Left cardiac atrium (tissue), 4 donors: Measurements from ENCODE around the gene PRR4. TPM values are rescaled to one million over a fixed set of nuclear protein-coding genes. Genes with fewer than 3 reads are reported as not detected.

Experiments
- ATAC-seq, 2 donors: fragments of 200-7000 bp; cut with Tn5 transposase; one replicate each; pipeline ENCODE4 v1.9.1; 2020; ENCODE audit warnings: mild to moderate bottlenecking in 2 of 2, moderate library complexity in 2 of 2
- DNase-seq: peaks from one replicate; pipeline ENCODE4 v3.0.0-alpha.2; 2020
- intact Hi-C, 2 donors: fragments of 100-400 bp; cut with DNase I; formaldehyde crosslinking; loops; one replicate each; pipeline versions ENCODE4 v1.14.1 to v1.15.1; 2022 to 2023
- long read RNA-seq: library from polyadenylated mRNA; unstranded; transcript quantifications from one replicate; pipeline ENCODE4 v2.0.0, GENCODE V29; 2021
- total RNA-seq, 2 donors: library from RNA; stranded (reverse); fragmentation: NEBNext Ultra II Directional; extraction: Animal tissue kit (Norgen Biotek cat#: 25700); gene quantifications; one replicate each; pipeline ENCODE4 v1.2.1, GENCODE V29; 2021
- donor health status: DM: no; HTN: yes; CAD: no.
- donor health status: DM: no; HTN: yes; CAD: no; lungs with severe emphysema.
- donor health status: DM: yes; HTN: yes; CAD: no.
- donor health status: Dilated cardiomyopathy.

PRR4 gene, protein sequence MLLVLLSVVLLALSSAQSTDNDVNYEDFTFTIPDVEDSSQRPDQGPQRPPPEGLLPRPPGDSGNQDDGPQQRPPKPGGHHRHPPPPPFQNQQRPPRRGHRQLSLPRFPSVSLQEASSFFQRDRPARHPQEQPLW
- 1 to 10 TPM in 1 of 2 donors, under 1 TPM in 1; 0.29 to 2.0 TPM for total RNA-seq
- long read RNA-seq, result 0 reads

GRCh38 chr12:10849425-10849878 lies at the start of gene PRR4:
PRR4 (minus strand) TSS chr12:10849475; CDS start chr12:10849437, 38 bp downstream.
- DNase-seq (no peak), ATAC-seq (no peak)
- intact Hi-C loops, result no loop called here

GRCh38 chr12:10896854-10897253 lies 47.6 kb upstream of the PRR4 start:
- DNase-seq, result no peak
- no peak for ATAC-seq
- intact Hi-C loops, result no loop called here

- DNase-seq (no peak), ATAC-seq (no peak)
- intact Hi-C loops, result no loop called here
These were observed 42.7 kb upstream of the PRR4 start for GRCh38 chr12:10891937-10892336.

DNA sequence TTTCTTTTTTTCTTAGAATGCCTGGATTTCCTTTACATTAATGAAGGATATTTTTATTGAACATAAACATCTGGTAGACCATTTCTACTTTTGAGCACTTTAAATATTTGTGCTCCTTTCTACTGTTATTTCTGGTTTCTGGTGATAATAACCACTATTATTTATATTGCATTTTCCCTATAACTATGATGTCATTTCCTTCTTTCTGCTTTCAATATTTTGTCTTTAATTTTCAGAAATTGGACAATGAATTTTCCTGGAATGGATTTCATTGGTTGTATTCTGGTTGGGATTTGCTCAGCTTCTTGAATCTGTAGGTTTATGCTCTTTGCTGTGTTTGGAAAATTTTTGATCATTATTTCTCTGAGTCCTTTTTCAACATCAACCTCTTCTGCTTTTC lies 40.0 kb upstream of the PRR4 start:
- ATAC-seq, result no peak
- intact Hi-C loops, result no loop called here
- no peak for DNase-seq

GRCh38 chr12:10884086-10884725 lies 34.9 kb upstream of the PRR4 start, which contains the start of gene PRH1:
PRH1 (minus strand) TSS chr12:10884255; CDS start chr12:10884217, 38 bp downstream.
- no peak for ATAC-seq
- intact Hi-C loops, result no loop called here
- DNase-seq, result no peak

DNA sequence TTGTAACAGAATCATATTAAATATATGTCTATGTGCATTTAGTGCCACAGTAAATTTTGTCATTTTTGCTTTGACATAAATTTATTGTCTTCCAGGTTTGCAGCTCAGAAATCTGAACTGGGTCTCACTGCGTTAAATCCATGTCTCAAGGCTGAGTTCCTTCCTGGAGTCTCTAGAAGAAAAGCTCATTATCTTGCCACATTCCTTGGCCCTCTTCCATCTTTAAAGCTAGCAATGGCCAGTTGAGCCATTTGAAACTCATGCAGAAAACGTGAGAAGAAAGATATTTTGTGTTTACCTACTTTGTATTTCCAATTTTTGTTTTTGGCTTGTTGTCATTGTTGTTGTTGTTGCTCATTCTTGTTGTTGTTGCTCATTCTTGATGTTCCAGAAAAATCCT lies 24.1 kb upstream of the PRR4 start:
- DNase-seq (no peak), ATAC-seq (no peak)
- intact Hi-C loops, result no loop called here

DNA sequence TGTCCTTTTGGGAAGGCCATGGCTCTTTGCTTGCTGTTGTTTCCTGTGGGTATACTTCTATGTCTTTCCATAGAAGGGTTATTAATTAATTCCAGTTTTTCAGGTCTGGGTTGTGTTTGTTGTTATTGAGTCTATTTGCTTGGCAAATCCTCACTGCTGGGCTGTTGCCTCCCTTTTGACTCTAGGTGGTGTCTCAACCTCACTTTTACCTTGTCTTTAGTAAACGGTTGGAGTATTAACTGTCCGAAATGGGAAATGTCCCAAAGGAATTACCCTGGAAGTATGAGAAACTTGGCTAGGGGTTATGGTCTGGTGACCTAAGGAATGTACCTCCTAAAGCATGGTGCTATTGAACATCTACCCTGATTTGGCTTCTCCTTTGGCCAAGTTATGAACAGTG lies 18.1 kb upstream of the PRR4 start:
- ATAC-seq (no peak), DNase-seq (no peak)
- intact Hi-C loops, result no loop called here

GRCh38 chr12:10863512-10864218 lies 14.4 kb upstream of the PRR4 start:
- DNase-seq (no peak), ATAC-seq (no peak)
- intact Hi-C loops, result no loop called here

- ATAC-seq (no peak), DNase-seq (no peak)
- intact Hi-C loops, result no loop called here
These were observed 12.1 kb upstream of the PRR4 start for GRCh38 chr12:10861366-10861765.

DNA sequence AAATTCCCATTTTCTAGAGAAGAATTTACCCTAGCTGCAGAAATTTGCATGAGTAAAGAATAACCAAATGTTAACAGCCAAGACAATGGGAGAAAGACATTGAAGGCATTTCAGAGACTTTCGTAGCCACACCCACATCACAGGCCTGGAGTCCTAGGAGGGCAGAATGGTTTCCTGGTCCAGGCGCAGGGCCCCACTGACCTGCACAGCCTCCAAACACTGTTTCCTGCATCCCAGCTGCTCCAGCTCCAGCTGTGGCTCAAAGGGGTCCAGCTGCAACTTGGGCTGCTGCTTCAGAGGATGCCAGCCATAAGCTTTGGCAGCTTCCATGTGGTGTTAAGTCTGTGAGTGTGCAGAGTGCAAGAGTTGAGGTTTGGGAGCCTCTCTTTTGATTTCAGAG lies 6.5 kb upstream of the PRR4 start:
- DNase-seq, result no peak
- ATAC-seq, result no peak
- intact Hi-C loops, result no loop called here

DNA sequence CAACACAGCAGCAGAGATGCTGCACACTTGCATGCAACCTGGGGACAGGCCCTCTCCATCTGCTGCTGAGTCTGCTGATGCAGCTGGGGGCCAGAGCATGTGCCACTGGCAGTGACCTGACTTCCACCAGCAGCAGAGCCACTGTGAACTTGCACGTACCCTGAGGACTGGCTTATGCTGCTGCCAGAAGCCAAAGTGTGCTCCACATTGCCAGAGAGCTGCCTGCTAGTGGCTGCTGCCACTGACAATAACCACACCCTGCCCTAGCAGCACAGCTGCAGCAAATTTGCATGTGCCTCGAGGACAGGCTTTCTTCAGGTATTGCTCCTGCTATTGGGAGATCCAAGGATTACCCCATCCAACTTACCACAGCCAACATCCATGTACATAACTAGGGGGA lies 4.5 kb upstream of the PRR4 start:
- intact Hi-C loops, result no loop called here
- DNase-seq, result no peak
- no peak for ATAC-seq

GRCh38 chr12:10851243-10851858 lies 2.1 kb upstream of the PRR4 start:
- intact Hi-C loops, result no loop called here
- no peak for DNase-seq
- no peak for ATAC-seq

DNA sequence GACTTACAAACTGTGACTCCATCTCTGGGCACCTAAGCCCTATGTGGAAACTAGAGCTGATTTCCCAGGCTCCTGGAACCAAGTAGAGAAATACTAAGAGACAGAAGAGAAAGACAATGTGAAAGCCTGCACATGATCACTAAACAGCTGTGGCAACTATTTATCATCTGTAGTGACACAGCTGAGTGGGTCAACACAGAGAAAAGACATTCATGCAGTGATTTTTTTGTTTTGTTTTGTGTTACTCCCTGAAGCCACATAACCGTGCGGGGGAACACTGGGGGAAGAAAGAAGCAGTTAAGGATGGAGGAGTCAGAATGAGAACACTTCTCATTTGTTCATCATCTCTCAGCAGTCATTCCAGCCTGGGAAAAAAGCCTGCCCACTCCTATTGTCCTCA lies 1.5 kb downstream of the PRR4 start:
- no peak for DNase-seq
- ATAC-seq, result no peak
- intact Hi-C loops, result no loop called here

DNA sequence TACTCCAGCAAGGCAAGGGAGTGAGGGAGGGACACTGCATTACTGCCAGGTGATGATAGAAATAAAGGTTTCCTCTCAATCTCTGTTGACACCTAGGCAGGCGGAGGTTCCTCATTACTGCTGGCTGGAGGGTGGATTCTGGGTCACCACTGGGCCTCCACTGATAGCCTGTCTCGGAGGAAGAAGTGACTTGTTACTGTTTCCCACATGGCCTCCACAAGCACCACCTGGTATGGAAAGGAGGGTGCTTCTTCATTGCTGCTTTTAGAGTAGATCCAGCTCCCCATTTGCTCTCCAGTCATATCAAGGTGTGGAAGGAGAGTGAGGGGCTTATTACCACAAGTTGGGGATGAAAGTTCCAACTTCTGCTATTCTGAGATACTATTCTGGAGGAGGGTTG lies 6.4 kb downstream of the PRR4 start:
- ATAC-seq (no peak), DNase-seq (no peak)
- intact Hi-C loops, result no loop called here

DNA sequence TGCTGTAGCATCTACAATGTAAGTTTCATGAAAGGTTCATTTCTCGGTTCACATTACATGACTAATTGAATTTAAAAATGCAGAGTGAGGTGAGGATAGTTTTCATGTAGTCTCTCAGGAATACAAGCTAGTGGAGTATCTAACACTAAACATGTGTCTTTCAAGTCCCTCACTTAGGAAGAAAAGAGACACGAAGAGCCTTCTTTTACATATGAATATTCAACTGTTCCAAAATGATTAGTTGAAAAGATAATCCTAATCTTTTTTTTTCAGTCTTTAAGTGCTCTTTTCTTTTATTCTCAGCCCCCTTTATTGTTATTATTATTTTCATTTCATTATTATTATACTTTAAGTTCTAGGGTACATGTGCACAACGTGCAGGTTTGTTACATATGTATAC lies 10.8 kb downstream of the PRR4 start:
- DNase-seq (no peak), ATAC-seq (no peak)
- intact Hi-C loops, result no loop called here

GRCh38 chr12:10829994-10830393 lies 19.3 kb downstream of the PRR4 start:
- intact Hi-C loops, result no loop called here
- DNase-seq (no peak), ATAC-seq (no peak)

- ATAC-seq (no peak), DNase-seq (no peak)
- intact Hi-C loops, result no loop called here
These were observed 23.0 kb downstream of the PRR4 start, which contains the start of gene TAS2R10 for GRCh38 chr12:10826258-10826657. TAS2R10 (minus strand) TSS chr12:10826358; CDS start chr12:10826269, 89 bp downstream.

DNA sequence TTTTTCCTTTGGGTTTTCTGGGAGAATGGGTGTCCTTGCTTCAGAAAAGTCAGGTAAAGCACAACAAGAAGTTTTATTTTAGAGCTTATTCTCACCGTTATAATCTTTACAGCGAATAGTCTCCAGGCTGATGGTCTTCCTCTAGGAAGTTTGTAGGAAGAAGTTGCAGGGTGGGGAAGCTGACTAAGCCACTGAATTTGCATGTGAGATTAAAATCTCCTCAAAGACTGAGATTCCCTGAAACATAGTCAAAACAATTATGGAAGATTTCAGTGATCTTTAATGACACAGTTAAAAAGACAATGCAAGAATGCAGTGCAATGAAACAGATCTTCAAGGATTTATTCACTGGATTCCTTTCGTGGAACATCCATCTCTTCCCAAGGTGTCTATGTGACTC lies 24.3 kb downstream of the PRR4 start:
- intact Hi-C loops, result no loop called here
- no peak for ATAC-seq
- no peak for DNase-seq

DNA sequence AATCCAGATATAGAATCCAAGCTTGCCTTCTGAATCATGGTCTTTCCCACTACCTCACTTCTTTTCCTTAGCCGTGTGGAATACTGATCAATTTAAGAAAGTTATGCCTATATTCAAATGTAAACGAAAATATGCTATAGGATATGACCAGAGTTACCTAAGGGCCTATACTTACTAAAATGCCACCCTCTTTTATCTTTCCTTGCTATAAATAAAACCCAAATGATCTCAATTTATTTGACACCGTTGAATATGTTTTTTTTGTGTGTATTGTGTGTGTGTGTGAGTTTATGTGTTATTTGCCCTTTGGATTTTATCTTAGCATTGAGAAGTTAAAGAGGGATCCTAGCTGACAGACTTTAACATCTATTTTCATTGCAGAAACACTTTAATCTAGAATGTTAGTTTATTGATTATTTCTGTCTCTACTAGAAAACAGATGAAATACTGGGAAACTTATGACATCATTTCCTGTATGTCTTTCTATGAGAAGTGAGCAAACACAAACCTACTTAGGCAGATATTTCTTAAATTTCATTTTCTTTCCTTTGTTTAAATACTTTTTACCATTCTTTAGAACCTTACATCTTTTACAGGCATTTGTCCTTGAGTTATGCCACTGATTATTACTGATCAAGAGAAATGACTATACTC lies 37.3 kb downstream of the PRR4 start:
- ATAC-seq (no peak), DNase-seq (no peak)
- intact Hi-C loops, result no loop called here

DNA sequence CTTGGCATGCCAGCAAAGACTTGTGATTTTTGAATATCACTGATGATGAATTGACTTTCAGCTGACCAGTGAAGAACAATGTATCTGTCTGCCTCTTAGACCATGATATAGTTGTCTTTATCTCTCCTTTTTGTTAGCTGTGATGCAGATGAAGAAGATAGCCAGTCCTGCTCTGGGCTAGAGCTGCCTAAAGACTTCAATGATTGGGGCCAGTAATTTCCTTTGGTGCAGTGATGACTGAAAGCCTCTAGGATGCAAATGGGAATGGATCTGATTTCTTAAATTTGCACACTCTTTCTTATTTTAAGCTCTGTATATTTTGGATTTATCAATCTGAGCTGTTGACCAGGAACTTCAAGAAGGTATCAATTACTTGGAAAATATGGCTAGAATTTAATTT lies 39.2 kb downstream of the PRR4 start, which contains the start of gene TAS2R9:
Gene TAS2R9, minus strand, starts transcription at position 101 of the 400 bp plus-strand sequence. Its CDS starts 93 bp downstream, at position 8.
- no peak for ATAC-seq
- no peak for DNase-seq
- intact Hi-C loops, result no loop called here
